DND-41 (cell line): ENCODE results near the gene QSOX1.

Source experiments
- EZH2 ChIP-seq: IDR thresholded peaks from 3 replicates; pipeline ENCODE4 v1.6.1; 2012; ENCODE audit warnings: borderline replicate concordance, low read depth, mild to moderate bottlenecking, moderate library complexity, low read length, inconsistent platforms; ENCODE audit not compliant: severe bottlenecking
- TF ChIP-seq, protein P1 (sequence below): IDR thresholded peaks from 2 replicates; pipeline ENCODE4 v1.5.1; 2012; ENCODE audit warnings: borderline replicate concordance, low read length, moderate library complexity, mild to moderate bottlenecking; ENCODE audit not compliant: poor library complexity, severe bottlenecking; ENCODE audit errors: extremely low read depth

DNA sequence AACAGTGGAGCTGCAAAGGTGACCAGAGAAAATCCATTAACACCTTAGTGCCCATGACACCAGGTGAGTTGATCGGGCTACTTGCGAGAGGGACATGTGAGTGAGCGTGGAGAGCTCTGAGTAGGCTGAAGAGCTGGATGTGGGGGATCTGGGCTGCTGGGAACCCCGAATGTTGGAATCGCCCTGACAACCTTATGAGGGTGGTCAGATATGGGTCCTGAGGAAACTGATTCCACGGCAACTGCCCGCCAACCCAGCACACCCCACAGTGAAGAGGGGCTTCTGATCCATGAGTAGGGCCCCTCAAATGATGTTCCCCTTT is 705 bp upstream of the QSOX1 start:
- TF ChIP-seq, protein P1, sequence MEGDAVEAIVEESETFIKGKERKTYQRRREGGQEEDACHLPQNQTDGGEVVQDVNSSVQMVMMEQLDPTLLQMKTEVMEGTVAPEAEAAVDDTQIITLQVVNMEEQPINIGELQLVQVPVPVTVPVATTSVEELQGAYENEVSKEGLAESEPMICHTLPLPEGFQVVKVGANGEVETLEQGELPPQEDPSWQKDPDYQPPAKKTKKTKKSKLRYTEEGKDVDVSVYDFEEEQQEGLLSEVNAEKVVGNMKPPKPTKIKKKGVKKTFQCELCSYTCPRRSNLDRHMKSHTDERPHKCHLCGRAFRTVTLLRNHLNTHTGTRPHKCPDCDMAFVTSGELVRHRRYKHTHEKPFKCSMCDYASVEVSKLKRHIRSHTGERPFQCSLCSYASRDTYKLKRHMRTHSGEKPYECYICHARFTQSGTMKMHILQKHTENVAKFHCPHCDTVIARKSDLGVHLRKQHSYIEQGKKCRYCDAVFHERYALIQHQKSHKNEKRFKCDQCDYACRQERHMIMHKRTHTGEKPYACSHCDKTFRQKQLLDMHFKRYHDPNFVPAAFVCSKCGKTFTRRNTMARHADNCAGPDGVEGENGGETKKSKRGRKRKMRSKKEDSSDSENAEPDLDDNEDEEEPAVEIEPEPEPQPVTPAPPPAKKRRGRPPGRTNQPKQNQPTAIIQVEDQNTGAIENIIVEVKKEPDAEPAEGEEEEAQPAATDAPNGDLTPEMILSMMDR: no peak
- TF ChIP-seq EZH2: no peak
